ENCODE data around the gene OCEL1. TPM values are rescaled to one million over a fixed set of nuclear protein-coding genes. Genes with fewer than 3 reads are reported as not detected.

The OCEL1 gene
- total RNA-seq, 1 donor from 2014 or later = 23.4 TPM

DNA sequence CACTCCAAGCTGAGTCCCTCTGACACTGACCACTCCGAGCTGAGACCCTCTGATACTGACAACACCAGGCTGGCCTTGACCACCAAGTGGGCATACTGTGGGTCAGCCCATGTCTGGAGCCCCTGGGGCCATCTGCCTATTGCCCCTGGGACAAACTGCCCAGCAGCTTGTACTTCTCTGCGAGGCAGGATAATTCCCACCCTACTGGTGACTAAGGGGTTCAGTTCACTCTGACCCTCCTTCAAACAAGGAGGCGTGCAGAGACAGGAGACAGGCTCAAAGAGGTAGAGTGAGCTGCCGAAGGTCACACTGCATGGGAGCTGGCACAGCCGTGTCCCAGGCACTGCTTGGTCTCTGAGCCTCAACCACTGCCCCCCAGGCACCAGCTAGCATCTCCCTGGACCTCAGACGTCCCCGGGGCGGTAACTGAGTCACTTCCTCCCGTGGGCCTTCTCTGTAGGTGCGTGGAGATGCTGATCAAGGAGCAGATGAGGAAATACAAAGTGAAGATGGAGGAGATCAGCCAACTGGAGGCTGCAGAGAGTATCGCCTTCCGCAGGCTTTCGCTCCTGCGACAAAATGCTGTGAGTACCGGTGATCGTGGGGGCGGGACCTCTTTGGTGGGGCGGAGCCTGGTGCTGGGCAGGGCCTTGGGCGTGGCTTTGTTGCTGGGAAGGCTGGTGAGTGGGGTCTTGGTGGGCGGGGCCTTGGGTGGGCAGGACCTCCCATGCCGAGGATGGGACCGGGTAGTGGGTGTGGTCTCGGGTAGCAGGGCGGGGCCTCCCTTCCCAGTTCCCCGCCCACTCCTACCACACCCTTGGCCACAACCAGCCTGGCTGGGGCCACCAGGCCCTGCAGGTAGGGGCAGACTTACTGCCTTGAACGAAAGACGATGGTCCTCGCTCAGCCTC is 16.6 kb upstream of the OCEL1 start:
- H3K4me3 Mint-ChIP-seq (ENCODE audit: unreplicated experiment) = no peak overlapping the region

DNA sequence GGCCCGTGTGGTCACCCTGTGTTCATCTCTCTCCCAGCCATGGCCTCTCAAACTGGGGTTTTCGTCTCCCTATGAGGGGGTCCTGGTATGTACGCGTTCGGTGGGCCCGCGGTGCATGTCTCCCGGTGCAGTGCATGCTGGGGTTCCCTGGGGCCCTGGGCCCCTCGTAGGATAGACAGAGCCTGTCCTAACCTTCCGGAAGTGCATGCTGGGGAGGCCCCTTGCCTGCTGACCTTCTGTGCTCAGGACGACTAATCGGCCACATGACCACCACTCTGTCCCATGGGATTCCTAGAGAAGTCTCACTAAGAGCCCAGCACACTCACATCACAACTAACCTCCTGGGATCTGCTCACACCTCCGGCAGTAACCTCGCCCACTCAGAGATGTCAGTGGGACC is 15.7 kb upstream of the OCEL1 start:
- no peak for DNase-seq
- peaks cover 4% of the 10 kb centered on the region for H3K9me3 Mint-ChIP-seq (ENCODE audit: unreplicated experiment)
- peak overlapping the region; percentile 38 for H3K27ac Mint-ChIP-seq (ENCODE audit: unreplicated experiment)
- peaks cover 7% of the 10 kb centered on the region for H3K27me3 Mint-ChIP-seq (ENCODE audit: unreplicated experiment)
- H3K4me1 Mint-ChIP-seq (ENCODE audit: low read depth, unreplicated experiment) = peaks cover 10% of the 10 kb centered on the region
- TF ChIP-seq, protein P1, sequence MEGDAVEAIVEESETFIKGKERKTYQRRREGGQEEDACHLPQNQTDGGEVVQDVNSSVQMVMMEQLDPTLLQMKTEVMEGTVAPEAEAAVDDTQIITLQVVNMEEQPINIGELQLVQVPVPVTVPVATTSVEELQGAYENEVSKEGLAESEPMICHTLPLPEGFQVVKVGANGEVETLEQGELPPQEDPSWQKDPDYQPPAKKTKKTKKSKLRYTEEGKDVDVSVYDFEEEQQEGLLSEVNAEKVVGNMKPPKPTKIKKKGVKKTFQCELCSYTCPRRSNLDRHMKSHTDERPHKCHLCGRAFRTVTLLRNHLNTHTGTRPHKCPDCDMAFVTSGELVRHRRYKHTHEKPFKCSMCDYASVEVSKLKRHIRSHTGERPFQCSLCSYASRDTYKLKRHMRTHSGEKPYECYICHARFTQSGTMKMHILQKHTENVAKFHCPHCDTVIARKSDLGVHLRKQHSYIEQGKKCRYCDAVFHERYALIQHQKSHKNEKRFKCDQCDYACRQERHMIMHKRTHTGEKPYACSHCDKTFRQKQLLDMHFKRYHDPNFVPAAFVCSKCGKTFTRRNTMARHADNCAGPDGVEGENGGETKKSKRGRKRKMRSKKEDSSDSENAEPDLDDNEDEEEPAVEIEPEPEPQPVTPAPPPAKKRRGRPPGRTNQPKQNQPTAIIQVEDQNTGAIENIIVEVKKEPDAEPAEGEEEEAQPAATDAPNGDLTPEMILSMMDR (IDR thresholded peaks at IDR 0.05; ENCODE audit: partially characterized antibody, unreplicated experiment) = no peak
- H3K36me3 Mint-ChIP-seq (ENCODE audit: unreplicated experiment) = no peaks in the 10 kb centered on the region
- peak overlapping the region; percentile 38 for H3K4me3 Mint-ChIP-seq (ENCODE audit: unreplicated experiment)

More for the DNA sequence above, 16.6 kb upstream of the OCEL1 start:
- peak; percentile 72 for DNase-seq
- Mint-ChIP-seq H3K36me3 (ENCODE audit: unreplicated experiment) (no peaks in the 10 kb centered on the region), H3K9me3 (ENCODE audit: unreplicated experiment) (peaks cover 3% of the 10 kb centered on the region), H3K27ac (ENCODE audit: unreplicated experiment) (peak overlapping the region; percentile 28), H3K27me3 (ENCODE audit: unreplicated experiment) (peaks cover 7% of the 10 kb centered on the region), H3K4me1 (ENCODE audit: low read depth, unreplicated experiment) (peaks cover 5% of the 10 kb centered on the region)
- TF ChIP-seq, protein P1 (IDR thresholded peaks at IDR 0.05; ENCODE audit: partially characterized antibody, unreplicated experiment) = no peak

DNA sequence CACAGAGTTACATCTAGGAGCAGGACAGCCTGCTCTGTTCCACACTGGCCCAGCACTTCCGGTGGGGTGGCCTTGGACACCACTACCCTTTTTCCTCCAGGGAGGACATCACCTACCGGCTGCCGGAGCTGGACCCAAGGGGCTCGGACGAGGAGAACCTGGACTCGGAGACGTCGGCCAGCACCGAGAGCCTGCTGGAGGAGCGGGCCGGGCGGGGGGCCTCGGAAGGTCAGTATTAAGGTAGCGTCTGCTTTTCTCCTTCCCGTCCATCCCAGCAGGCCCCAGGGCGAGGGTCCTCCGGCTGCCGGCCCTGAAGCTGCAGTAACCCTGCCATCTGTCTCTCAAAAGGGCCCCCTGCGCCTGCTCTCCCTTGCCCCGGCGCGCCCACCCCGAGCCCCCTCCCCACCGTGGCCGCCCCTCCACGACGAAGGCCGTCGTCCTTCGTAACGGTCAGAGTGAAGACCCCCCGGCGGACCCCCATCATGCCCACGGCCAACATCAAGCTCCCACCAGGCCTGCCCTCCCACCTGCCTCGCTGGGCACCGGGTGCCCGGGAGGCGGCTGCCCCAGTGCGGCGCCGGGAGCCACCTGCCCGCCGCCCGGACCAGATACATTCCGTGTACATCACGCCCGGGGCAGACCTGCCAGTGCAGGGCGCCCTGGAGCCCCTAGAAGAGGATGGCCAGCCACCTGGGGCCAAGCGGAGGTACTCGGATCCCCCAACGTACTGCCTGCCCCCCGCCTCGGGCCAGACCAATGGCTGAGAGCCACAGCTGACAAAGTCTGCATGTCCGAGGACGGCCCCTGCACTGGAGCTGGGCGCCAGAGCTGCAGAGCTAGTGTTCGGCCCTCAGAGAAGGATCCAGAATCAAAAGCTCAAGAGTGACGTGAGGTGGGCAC is 14.2 kb upstream of the OCEL1 start:
- TF ChIP-seq, protein P1 (IDR thresholded peaks at IDR 0.05; ENCODE audit: partially characterized antibody, unreplicated experiment) = no peak
- peaks cover 4% of the 10 kb centered on the region for H3K9me3 Mint-ChIP-seq (ENCODE audit: unreplicated experiment)
- no peak overlapping the region for H3K4me3 Mint-ChIP-seq (ENCODE audit: unreplicated experiment)
- no peak for DNase-seq
- H3K36me3 Mint-ChIP-seq (ENCODE audit: unreplicated experiment) = no peaks in the 10 kb centered on the region
- peaks cover 10% of the 10 kb centered on the region for H3K4me1 Mint-ChIP-seq (ENCODE audit: low read depth, unreplicated experiment)
- peaks cover 7% of the 10 kb centered on the region for H3K27me3 Mint-ChIP-seq (ENCODE audit: unreplicated experiment)
- no peak overlapping the region for H3K27ac Mint-ChIP-seq (ENCODE audit: unreplicated experiment)

DNA sequence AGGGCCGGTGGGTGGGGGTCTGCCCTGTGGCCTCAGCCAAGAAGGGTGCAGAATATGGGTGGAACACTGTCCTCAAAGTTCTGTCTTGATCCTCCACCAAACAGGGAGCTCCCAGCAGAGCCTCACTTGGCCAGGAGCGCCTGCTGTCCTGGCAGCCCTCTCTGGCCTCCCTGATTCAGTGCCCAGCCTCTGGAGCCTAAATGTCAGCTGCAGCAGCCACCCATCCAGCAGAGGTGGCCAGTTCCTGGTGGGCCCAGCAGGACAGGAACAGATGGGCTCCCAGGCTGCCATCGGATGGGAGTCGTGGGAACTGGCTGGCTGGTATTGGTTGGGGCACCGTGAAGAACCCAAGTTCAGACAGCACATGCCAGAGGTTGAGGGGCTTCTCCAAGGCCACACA is 12.7 kb upstream of the OCEL1 start:
- Mint-ChIP-seq H3K27me3 (ENCODE audit: unreplicated experiment) (peaks cover 3% of the 10 kb centered on the region), H3K9me3 (ENCODE audit: unreplicated experiment) (peaks cover 4% of the 10 kb centered on the region), H3K4me3 (ENCODE audit: unreplicated experiment) (no peak overlapping the region), H3K36me3 (ENCODE audit: unreplicated experiment) (no peaks in the 10 kb centered on the region), H3K4me1 (ENCODE audit: low read depth, unreplicated experiment) (peaks cover 10% of the 10 kb centered on the region), H3K27ac (ENCODE audit: unreplicated experiment) (no peak overlapping the region)
- TF ChIP-seq, protein P1 (IDR thresholded peaks at IDR 0.05; ENCODE audit: partially characterized antibody, unreplicated experiment) = no peak
- no peak for DNase-seq

Data from glutamatergic neuron (in vitro differentiated cells).